HG03460 (cell line): ENCODE data around the gene SELENOW.
"Not testable (repeated sequence)": the region's sequence is repeated elsewhere in the genome, so short reads cannot be mapped to it uniquely, and the experiment has no call there.

ENCODE experiments used
- ATAC-seq: cut with Tn5 transposase; IDR thresholded peaks from one replicate; pipeline ENCODE4 v1.9.1; 2021; ENCODE audit not compliant: unreplicated experiment

The SELENOW gene

GRCh38 chr19:47756627-47756929 lies 21.9 kb upstream of the SELENOW start:
- no peak for ATAC-seq

- ATAC-seq: no peak
Observed at GRCh38 chr19:47756953-47757608, 21.4 kb upstream of the SELENOW start.

GRCh38 chr19:47757617-47758442 lies 20.7 kb upstream of the SELENOW start:
- no peak for ATAC-seq

- ATAC-seq: no peak
Observed at GRCh38 chr19:47758443-47758804, 20.1 kb upstream of the SELENOW start.

- no peak for ATAC-seq
Observed at GRCh38 chr19:47760632-47760999, 17.9 kb upstream of the SELENOW start.

- no peak for ATAC-seq
Observed at GRCh38 chr19:47761566-47761965, 16.9 kb upstream of the SELENOW start.

- ATAC-seq: no peak
Observed at GRCh38 chr19:47762151-47762550, 16.4 kb upstream of the SELENOW start.

- no peak for ATAC-seq
Observed at GRCh38 chr19:47762615-47763308, 15.7 kb upstream of the SELENOW start.

- ATAC-seq: not testable (repeated sequence)
Observed at GRCh38 chr19:47764705-47765104, 13.8 kb upstream of the SELENOW start.

GRCh38 chr19:47765523-47766358 lies 12.8 kb upstream of the SELENOW start:
- no peak for ATAC-seq

GRCh38 chr19:47766359-47766620 lies 12.2 kb upstream of the SELENOW start:
- no peak for ATAC-seq

- ATAC-seq: no peak
Observed at GRCh38 chr19:47766670-47767069, 11.8 kb upstream of the SELENOW start.

GRCh38 chr19:47767349-47767748 lies 11.2 kb upstream of the SELENOW start:
- ATAC-seq: no peak

- no peak for ATAC-seq
Observed at GRCh38 chr19:47768604-47769003, 9.9 kb upstream of the SELENOW start.

GRCh38 chr19:47769534-47769933 lies 9.0 kb upstream of the SELENOW start:
- ATAC-seq: no peak

GRCh38 chr19:47771291-47771690 lies 7.2 kb upstream of the SELENOW start:
- ATAC-seq: not testable (repeated sequence)

GRCh38 chr19:47776568-47776967 lies 1.9 kb upstream of the SELENOW start:
- ATAC-seq: no peak

- ATAC-seq: not testable (repeated sequence)
Observed at GRCh38 chr19:47777245-47778048, 1.1 kb upstream of the SELENOW start.

- ATAC-seq: no peak
Observed at GRCh38 chr19:47778954-47779351, 450 bp downstream of the SELENOW start.

- no peak for ATAC-seq
Observed at GRCh38 chr19:47779524-47780214, 1.2 kb downstream of the SELENOW start.
